Heart left ventricle (tissue), 13 donors: ENCODE measurements around the gene DNER.

Experiments used
- CTCF ChIP-seq, 12 donors: fragments of 200-600 bp; sonication (generic) in 4 of 12; IDR thresholded peaks; one replicate each; pipeline versions ENCODE4 v1.5.0 to v1.8.0; 2018 to 2022; ENCODE audit warnings: antibody characterized with exemption in 12 of 12, mild to moderate bottlenecking in 5 of 12
- POLR2A ChIP-seq, 2 donors: fragments of 450-650 bp; IDR thresholded peaks; one replicate each; pipeline ENCODE4 v1.6.1; 2017; ENCODE audit warnings: antibody characterized with exemption in 2 of 2, mild to moderate bottlenecking in 2 of 2, moderate library complexity in 2 of 2
- donor health status: ischemic (EF 13 %, LVEDD 7.1; RV severe dilation, severe dysfunction).
- donor health status: DM: no; HTN: yes; CAD: no.
- donor health status: DM: no; HTN: no; CAD: no.
- donor health status: ischemic (EF 25% LVEDD 6.9; RV normal size, moderate dysfunction).
- donor health status: ischemic (EF 25% LVEDD 5.7; RV mildly dilated, moderate dysfunction).
- donor health status: ischemic (EF 35%, LVEDD 5.7; RV mildly dilated, moderate dysfunction).
- donor health status: nonischemic (EF 11% LVEDD 7.7; RV severe dilation, severe dysfunction).
- donor health status: DM: yes; HTN: yes; CAD: no.
- donor health status: PGD.
- donor health status: ischemic (EF 29% LVEDD 5.4; RV normal size, mild dysfunction).
- donor health status: nonischemic (EF 23%, LVEDD 6.1; RV moderate dilation, normal function).

GRCh38 chr2:229635371-229635680, 79.0 kb downstream of the DNER start:
- TF ChIP-seq CTCF (IDR thresholded peaks at IDR 0.05) (no peak), POLR2A (IDR thresholded peaks at IDR 0.05) (no peak)
